ENCODE results near the gene TACC2. TPM values are rescaled to one million over a fixed set of nuclear protein-coding genes. Genes with fewer than 3 reads are reported as not detected.

TACC2 gene
- total RNA-seq, 2 experiments from 2014 or later: not detected

GRCh38 chr10:122197611-122198222, 208.8 kb downstream of the TACC2 start:
- no peak for TF ChIP-seq EZH2phosphoT487 (IDR thresholded peaks at IDR 0.05; ENCODE audit: borderline replicate concordance, low read depth, low read length)
- TF ChIP-seq, protein P1, sequence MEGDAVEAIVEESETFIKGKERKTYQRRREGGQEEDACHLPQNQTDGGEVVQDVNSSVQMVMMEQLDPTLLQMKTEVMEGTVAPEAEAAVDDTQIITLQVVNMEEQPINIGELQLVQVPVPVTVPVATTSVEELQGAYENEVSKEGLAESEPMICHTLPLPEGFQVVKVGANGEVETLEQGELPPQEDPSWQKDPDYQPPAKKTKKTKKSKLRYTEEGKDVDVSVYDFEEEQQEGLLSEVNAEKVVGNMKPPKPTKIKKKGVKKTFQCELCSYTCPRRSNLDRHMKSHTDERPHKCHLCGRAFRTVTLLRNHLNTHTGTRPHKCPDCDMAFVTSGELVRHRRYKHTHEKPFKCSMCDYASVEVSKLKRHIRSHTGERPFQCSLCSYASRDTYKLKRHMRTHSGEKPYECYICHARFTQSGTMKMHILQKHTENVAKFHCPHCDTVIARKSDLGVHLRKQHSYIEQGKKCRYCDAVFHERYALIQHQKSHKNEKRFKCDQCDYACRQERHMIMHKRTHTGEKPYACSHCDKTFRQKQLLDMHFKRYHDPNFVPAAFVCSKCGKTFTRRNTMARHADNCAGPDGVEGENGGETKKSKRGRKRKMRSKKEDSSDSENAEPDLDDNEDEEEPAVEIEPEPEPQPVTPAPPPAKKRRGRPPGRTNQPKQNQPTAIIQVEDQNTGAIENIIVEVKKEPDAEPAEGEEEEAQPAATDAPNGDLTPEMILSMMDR (conservative IDR thresholded peaks at IDR 0.05; ENCODE audit: low read length): no peak
- intact Hi-C loops (cut with micrococcal nuclease; ENCODE audit: unreplicated experiment): no loop called here
- no peaks in the 10 kb centered on the region for H4K20me1 ChIP-seq (ENCODE audit: insufficient read depth, low read length)
- no peaks in the 10 kb centered on the region for H3K4me1 ChIP-seq (ENCODE audit: insufficient read depth, low read length, poor library complexity, severe bottlenecking)
- DNase-seq (ENCODE audit: low spot score): no peak
- no peak overlapping the region for H3K4me3 ChIP-seq (ENCODE audit: low read depth, low read length, poor library complexity, severe bottlenecking)
- H3K79me2 ChIP-seq (ENCODE audit: insufficient read depth, low read depth, low read length): no peaks in the 10 kb centered on the region
- ChIA-PET POLR2A (no interaction called here), CTCF (ENCODE audit: unreplicated experiment) (no interaction called here)
- H3K9me2 ChIP-seq (ENCODE audit: insufficient read depth, low read length): no peaks in the 10 kb centered on the region
- no peak overlapping the region for H3K27ac ChIP-seq (ENCODE audit: low read depth, low read length, poor library complexity, severe bottlenecking)
- H3K4me2 ChIP-seq (ENCODE audit: low read length): no peak overlapping the region
- no peaks in the 10 kb centered on the region for H3K36me3 ChIP-seq (ENCODE audit: insufficient read depth, low read length)
- no peaks in the 10 kb centered on the region for H3K9me3 ChIP-seq (ENCODE audit: low read length)
- H2AFZ ChIP-seq (ENCODE audit: low read length): no peak overlapping the region
- BruUV-seq (replicated peaks): no TSS peak

GRCh38 chr10:122198631-122199030, 209.7 kb downstream of the TACC2 start:
- Histone ChIP-seq H3K4me2 (ENCODE audit: low read length) (no peak overlapping the region), H2AFZ (ENCODE audit: low read length) (no peak overlapping the region), H3K36me3 (ENCODE audit: insufficient read depth, low read length) (no peaks in the 10 kb centered on the region), H3K9me2 (ENCODE audit: insufficient read depth, low read length) (no peaks in the 10 kb centered on the region), H3K4me1 (ENCODE audit: insufficient read depth, low read length, poor library complexity, severe bottlenecking) (no peaks in the 10 kb centered on the region), H4K20me1 (ENCODE audit: insufficient read depth, low read length) (no peaks in the 10 kb centered on the region), H3K4me3 (ENCODE audit: low read depth, low read length, poor library complexity, severe bottlenecking) (no peak overlapping the region), H3K79me2 (ENCODE audit: insufficient read depth, low read depth, low read length) (no peaks in the 10 kb centered on the region), H3K27ac (ENCODE audit: low read depth, low read length, poor library complexity, severe bottlenecking) (no peak overlapping the region), H3K9me3 (ENCODE audit: low read length) (no peaks in the 10 kb centered on the region)
- TF ChIP-seq EZH2phosphoT487 (IDR thresholded peaks at IDR 0.05; ENCODE audit: borderline replicate concordance, low read depth, low read length): no peak
- TF ChIP-seq, protein P1 (conservative IDR thresholded peaks at IDR 0.05; ENCODE audit: low read length): no peak
- ChIA-PET CTCF (ENCODE audit: unreplicated experiment) (no interaction called here), POLR2A (no interaction called here)
- intact Hi-C loops (cut with micrococcal nuclease; ENCODE audit: unreplicated experiment): no loop called here
- DNase-seq (ENCODE audit: low spot score): no peak
- BruUV-seq (replicated peaks): no TSS peak

DNA sequence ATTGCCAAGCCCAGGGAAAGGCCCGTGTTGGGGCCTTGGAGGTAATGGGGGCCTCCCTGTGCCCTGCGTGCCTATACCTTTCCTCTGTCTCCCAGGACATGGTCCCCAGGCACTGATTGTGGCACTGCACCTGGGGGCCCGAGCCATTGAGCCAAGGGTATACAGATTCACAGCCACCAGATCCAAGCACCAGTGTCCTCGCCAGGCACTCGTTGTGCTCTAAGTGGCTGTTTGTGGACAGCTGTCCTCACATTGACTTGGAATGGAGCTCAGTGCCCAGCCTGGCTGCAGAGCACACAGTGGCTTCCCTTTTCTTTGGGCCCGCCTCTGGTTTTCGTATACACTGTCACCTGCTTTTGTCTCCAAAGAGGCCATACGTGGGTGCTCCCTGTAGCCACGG, 210.1 kb downstream of the TACC2 start:
- Histone ChIP-seq H3K4me3 (ENCODE audit: low read depth, low read length, poor library complexity, severe bottlenecking) (no peak overlapping the region), H3K4me1 (ENCODE audit: insufficient read depth, low read length, poor library complexity, severe bottlenecking) (no peaks in the 10 kb centered on the region), H4K20me1 (ENCODE audit: insufficient read depth, low read length) (no peaks in the 10 kb centered on the region), H3K27ac (ENCODE audit: low read depth, low read length, poor library complexity, severe bottlenecking) (no peak overlapping the region), H3K4me2 (ENCODE audit: low read length) (no peak overlapping the region), H3K36me3 (ENCODE audit: insufficient read depth, low read length) (no peaks in the 10 kb centered on the region), H3K9me3 (ENCODE audit: low read length) (no peaks in the 10 kb centered on the region), H3K9me2 (ENCODE audit: insufficient read depth, low read length) (no peaks in the 10 kb centered on the region), H2AFZ (ENCODE audit: low read length) (no peak overlapping the region), H3K79me2 (ENCODE audit: insufficient read depth, low read depth, low read length) (no peaks in the 10 kb centered on the region)
- no TSS peak for BruUV-seq (replicated peaks)
- ChIA-PET POLR2A (no interaction called here), CTCF (ENCODE audit: unreplicated experiment) (no interaction called here)
- DNase-seq (ENCODE audit: low spot score): no peak
- TF ChIP-seq EZH2phosphoT487 (IDR thresholded peaks at IDR 0.05; ENCODE audit: borderline replicate concordance, low read depth, low read length): no peak
- TF ChIP-seq, protein P1 (conservative IDR thresholded peaks at IDR 0.05; ENCODE audit: low read length): no peak
- intact Hi-C loops (cut with micrococcal nuclease; ENCODE audit: unreplicated experiment): no loop called here

Data from OCI-LY7 (cell line).